ENCODE results near the gene SUN1. TPM values are rescaled to one million over a fixed set of nuclear protein-coding genes. Genes with fewer than 3 reads are reported as not detected.

Gene SUN1
- total and polyA plus RNA-seq, 9 of the 15 experiments (the other 6 are each of a cell fraction or from before 2014, with no cell fraction given), result 36.8 to 132 (median 62.3) TPM

DNA sequence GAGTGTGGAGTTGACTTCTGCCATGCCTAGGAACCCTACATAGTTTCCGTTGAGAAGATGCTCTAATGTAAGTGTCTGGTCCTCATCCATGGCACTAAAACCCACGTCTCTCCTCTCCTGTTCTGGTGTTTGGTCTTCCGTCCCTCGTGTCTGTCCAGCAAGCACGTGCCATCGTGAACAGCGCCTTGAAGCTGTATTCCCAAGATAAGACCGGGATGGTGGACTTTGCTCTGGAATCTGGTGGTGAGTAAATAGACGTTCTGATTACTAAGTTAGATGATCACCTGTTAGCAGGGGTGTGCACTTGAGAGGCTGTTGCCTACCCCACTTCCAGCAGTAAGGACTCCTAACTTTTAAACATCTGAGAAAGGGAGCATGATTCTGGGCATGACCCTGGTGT, 28.9 kb downstream of the SUN1 start:
- 0 out of 2 replicates have a peak, but pooled peaks cover 5% of the 10 kb centered on the region for H4K20me1 ChIP-seq (replicated peaks; ENCODE audit: control insufficient read depth, insufficient read depth, low read length)
- ATAC-seq, result no peak
- H3K79me2 ChIP-seq (ENCODE audit: control insufficient read depth, insufficient read depth, low read length), result no peaks in the 10 kb centered on the region
- peaks cover 88% of the 10 kb centered on the region for H3K36me3 ChIP-seq (ENCODE audit: control insufficient read depth, insufficient read depth, low read length)
- TF ChIP-seq NFIC (IDR thresholded peaks at IDR 0.05), result no peak
- no peak for TF ChIP-seq ZNF232 (CRISPR knock-in tag; IDR thresholded peaks at IDR 0.05)
- no peak for TF ChIP-seq FOS (IDR thresholded peaks at IDR 0.05; ENCODE audit: extremely low read depth, insufficient read length)
- no peak for TF ChIP-seq POLR2G (IDR thresholded peaks at IDR 0.05; ENCODE audit: low read depth, low read length)
- no peak for TF ChIP-seq FOXK2 (conservative IDR thresholded peaks at IDR 0.05 in 1 of 2, IDR thresholded peaks at IDR 0.05 in 1 of 2; ENCODE audit: low read depth in 2 of 2)
- TF ChIP-seq ZBTB8A (IDR thresholded peaks at IDR 0.05; ENCODE audit: partially characterized antibody), result no peak
- TF ChIP-seq PHTF2 (CRISPR knock-in tag; IDR thresholded peaks at IDR 0.05), result no peak
- no peak for TF ChIP-seq LARP7 (IDR thresholded peaks at IDR 0.05)
- TF ChIP-seq ZBTB17 (CRISPR knock-in tag; IDR thresholded peaks at IDR 0.05), result no peak
- TF ChIP-seq KAT2B (IDR thresholded peaks at IDR 0.05; ENCODE audit: low read depth, low read length), result no peak
- no peak for TF ChIP-seq TEAD4 (IDR thresholded peaks at IDR 0.05; ENCODE audit: low read length)
- TF ChIP-seq TEAD4 (CRISPR knock-in tag; IDR thresholded peaks at IDR 0.05; ENCODE audit: borderline replicate concordance), result no peak
- TF ChIP-seq KDM5B (IDR thresholded peaks at IDR 0.05; ENCODE audit: insufficient replicate concordance, low read depth, low read length), result no peak
- no peak for TF ChIP-seq NFE2 (IDR thresholded peaks at IDR 0.05; ENCODE audit: low read depth)
- TF ChIP-seq, protein P1, sequence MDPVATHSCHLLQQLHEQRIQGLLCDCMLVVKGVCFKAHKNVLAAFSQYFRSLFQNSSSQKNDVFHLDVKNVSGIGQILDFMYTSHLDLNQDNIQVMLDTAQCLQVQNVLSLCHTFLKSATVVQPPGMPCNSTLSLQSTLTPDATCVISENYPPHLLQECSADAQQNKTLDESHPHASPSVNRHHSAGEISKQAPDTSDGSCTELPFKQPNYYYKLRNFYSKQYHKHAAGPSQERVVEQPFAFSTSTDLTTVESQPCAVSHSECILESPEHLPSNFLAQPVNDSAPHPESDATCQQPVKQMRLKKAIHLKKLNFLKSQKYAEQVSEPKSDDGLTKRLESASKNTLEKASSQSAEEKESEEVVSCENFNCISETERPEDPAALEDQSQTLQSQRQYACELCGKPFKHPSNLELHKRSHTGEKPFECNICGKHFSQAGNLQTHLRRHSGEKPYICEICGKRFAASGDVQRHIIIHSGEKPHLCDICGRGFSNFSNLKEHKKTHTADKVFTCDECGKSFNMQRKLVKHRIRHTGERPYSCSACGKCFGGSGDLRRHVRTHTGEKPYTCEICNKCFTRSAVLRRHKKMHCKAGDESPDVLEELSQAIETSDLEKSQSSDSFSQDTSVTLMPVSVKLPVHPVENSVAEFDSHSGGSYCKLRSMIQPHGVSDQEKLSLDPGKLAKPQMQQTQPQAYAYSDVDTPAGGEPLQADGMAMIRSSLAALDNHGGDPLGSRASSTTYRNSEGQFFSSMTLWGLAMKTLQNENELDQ (CRISPR knock-in tag; IDR thresholded peaks at IDR 0.05; ENCODE audit: borderline replicate concordance), result no peak
- TF ChIP-seq ESRRB (CRISPR knock-in tag; IDR thresholded peaks at IDR 0.05; ENCODE audit: borderline replicate concordance), result no peak
- TF ChIP-seq POLR3G (IDR thresholded peaks at IDR 0.05; ENCODE audit: extremely low read depth, insufficient read length, insufficient replicate concordance), result no peak
- TF ChIP-seq ZNF445 (CRISPR knock-in tag; IDR thresholded peaks at IDR 0.05; ENCODE audit: low read depth), result no peak
- TF ChIP-seq EP300 (IDR thresholded peaks at IDR 0.05; ENCODE audit: low read length), result no peak
- TF ChIP-seq, protein P2, sequence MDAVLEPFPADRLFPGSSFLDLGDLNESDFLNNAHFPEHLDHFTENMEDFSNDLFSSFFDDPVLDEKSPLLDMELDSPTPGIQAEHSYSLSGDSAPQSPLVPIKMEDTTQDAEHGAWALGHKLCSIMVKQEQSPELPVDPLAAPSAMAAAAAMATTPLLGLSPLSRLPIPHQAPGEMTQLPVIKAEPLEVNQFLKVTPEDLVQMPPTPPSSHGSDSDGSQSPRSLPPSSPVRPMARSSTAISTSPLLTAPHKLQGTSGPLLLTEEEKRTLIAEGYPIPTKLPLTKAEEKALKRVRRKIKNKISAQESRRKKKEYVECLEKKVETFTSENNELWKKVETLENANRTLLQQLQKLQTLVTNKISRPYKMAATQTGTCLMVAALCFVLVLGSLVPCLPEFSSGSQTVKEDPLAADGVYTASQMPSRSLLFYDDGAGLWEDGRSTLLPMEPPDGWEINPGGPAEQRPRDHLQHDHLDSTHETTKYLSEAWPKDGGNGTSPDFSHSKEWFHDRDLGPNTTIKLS (IDR thresholded peaks at IDR 0.05; ENCODE audit: borderline replicate concordance, low read depth), result no peak
- TF ChIP-seq, protein P3, sequence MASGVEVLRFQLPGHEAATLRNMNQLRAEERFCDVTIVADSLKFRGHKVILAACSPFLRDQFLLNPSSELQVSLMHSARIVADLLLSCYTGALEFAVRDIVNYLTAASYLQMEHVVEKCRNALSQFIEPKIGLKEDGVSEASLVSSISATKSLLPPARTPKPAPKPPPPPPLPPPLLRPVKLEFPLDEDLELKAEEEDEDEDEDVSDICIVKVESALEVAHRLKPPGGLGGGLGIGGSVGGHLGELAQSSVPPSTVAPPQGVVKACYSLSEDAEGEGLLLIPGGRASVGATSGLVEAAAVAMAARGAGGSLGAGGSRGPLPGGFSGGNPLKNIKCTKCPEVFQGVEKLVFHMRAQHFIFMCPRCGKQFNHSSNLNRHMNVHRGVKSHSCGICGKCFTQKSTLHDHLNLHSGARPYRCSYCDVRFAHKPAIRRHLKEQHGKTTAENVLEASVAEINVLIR (CRISPR knock-in tag; IDR thresholded peaks at IDR 0.05), result no peak
- no peak overlapping the region for H3K27ac ChIP-seq (ENCODE audit: extremely low read depth, low read depth, low read length)
- H2AFZ ChIP-seq (ENCODE audit: low read depth, low read length), result no peak overlapping the region
- peaks cover 14 to 26% of the 10 kb centered on the region in 2 experiments; a peak in 4 of 5 replicates for H3K4me1 ChIP-seq (replicated peaks in 1 of 2; ENCODE audit: control insufficient read depth in 2 of 2, insufficient read depth in 2 of 2, low read length in 2 of 2)
- POLR2A ChIA-PET, result interaction anchor here (1.2 kb wide), 1 partner anchor 10 kb away, joined by 4 read pairs; no protein-coding TSS in a partner anchor
- no peaks in the 10 kb centered on the region for H3K27me3 ChIP-seq (ENCODE audit: control insufficient read depth in 2 of 2, insufficient read depth in 2 of 2, low read length in 2 of 2)
- no peak for DNase-seq (ENCODE audit: extremely low read depth in 1 of 4, low spot score in 3 of 4)
- WGBS (ENCODE audit: insufficient coverage, low coverage, missing lambda C conversion rate), result 84% methylated on average over 9 of the region's 9 CpGs
- CTCF ChIA-PET (ENCODE audit: low intra/inter-chr PET ratio), result no interaction called here
- H3K9me1 ChIP-seq (ENCODE audit: control insufficient read depth, insufficient read depth, low read length), result peaks cover 4% of the 10 kb centered on the region
- H3K4me2 ChIP-seq (ENCODE audit: insufficient read depth, low read length), result no peak overlapping the region
- in situ Hi-C loops (cut with MboI), result no loop called here
- no peaks in the 10 kb centered on the region for H3K9me3 ChIP-seq (replicated peaks; ENCODE audit: control insufficient read depth, insufficient read depth, low read depth, low read length)
- intact Hi-C loops (cut with micrococcal nuclease), result no loop called here
- no TSS peak for BruUV-seq (replicated peaks)
- H3K4me3 ChIP-seq, result no peak overlapping the region
- FAIRE-seq, result no peak
- H3K9ac ChIP-seq (ENCODE audit: insufficient read depth in 1 of 2, low read depth in 2 of 2, low read length in 2 of 2), result no peak overlapping the region
